ENCODE measurements around the gene PEX26. TPM values are rescaled to one million over a fixed set of nuclear protein-coding genes. Genes with fewer than 3 reads are reported as not detected.

Gene PEX26
- total and polyA plus RNA-seq, 2 of the 13 experiments (the other 11 are each of a cell fraction or from before 2014, with no cell fraction given): 10.6 to 25.1 TPM

DNA sequence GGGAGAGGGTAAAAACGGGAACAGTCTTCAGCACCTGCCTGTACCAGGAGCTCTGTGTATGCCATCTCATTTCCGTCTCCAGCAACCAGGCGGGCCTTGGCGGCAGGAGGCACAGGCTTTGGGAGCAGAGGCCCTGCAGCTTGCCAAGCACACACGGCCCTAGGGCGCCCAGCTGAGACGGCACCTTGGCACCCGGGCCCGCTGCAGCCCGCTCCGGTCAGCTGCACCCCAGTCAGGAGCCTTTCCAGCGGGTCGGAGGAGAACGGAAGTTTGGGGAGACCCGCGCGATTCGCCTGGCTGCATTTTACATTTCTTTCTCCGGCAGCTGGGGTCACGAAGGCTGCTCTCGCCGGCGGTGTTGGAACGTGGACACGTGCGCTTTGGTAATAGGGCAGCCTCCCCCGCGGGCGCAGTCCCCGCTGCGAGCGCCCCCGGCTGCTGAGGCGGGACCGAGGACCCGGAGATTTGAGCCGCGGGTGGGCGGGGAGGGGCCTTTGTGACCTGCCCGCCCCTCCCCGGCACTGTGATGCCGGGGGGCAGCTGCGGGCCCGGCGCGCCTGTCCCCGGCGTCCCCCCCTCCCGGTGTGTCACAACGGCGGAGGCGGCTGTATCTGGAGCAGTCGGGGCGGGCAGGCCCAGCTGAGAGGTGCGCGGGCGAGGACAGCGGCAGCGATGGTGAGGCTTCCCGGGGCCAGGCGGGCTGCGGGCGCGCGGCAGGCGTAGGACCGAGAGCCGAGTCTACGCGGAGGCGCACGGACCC is 32.6 kb downstream of the PEX26 start, which contains the start of gene TUBA8 (continued):
- TF ChIP-seq, protein P1, sequence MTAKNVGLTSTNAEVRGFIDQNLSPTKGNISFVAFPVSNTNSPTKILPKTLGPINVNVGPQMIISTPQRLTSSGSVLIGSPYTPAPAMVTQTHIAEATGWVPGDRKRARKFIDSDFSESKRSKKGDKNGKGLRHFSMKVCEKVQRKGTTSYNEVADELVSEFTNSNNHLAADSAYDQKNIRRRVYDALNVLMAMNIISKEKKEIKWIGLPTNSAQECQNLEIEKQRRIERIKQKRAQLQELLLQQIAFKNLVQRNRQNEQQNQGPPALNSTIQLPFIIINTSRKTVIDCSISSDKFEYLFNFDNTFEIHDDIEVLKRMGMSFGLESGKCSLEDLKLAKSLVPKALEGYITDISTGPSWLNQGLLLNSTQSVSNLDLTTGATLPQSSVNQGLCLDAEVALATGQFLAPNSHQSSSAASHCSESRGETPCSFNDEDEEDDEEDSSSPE (CRISPR knock-in tag; IDR thresholded peaks at IDR 0.05): peak; percentile 54; the same call in 1 of the 2 replicates
- 0 out of 2 replicates have a peak, but pooled peaks have one; percentile 20 for TF ChIP-seq HES4 (CRISPR knock-in tag; IDR thresholded peaks at IDR 0.05; ENCODE audit: borderline replicate concordance)
- no peak for TF ChIP-seq ZKSCAN1 (IDR thresholded peaks at IDR 0.05; ENCODE audit: low read length)
- TF ChIP-seq ZNF788 (CRISPR knock-in tag; IDR thresholded peaks at IDR 0.05; ENCODE audit: borderline replicate concordance): peak; percentile 74; the same call in 1 of the 2 replicates
- TF ChIP-seq ZNF20 (CRISPR knock-in tag; IDR thresholded peaks at IDR 0.05): no peak
- TF ChIP-seq, protein P2, sequence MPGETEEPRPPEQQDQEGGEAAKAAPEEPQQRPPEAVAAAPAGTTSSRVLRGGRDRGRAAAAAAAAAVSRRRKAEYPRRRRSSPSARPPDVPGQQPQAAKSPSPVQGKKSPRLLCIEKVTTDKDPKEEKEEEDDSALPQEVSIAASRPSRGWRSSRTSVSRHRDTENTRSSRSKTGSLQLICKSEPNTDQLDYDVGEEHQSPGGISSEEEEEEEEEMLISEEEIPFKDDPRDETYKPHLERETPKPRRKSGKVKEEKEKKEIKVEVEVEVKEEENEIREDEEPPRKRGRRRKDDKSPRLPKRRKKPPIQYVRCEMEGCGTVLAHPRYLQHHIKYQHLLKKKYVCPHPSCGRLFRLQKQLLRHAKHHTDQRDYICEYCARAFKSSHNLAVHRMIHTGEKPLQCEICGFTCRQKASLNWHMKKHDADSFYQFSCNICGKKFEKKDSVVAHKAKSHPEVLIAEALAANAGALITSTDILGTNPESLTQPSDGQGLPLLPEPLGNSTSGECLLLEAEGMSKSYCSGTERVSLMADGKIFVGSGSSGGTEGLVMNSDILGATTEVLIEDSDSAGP (CRISPR knock-in tag; IDR thresholded peaks at IDR 0.05; ENCODE audit: borderline replicate concordance): no peak; the same call in 1 of the 2 replicates
- TF ChIP-seq ARID2 (CRISPR knock-in tag; IDR thresholded peaks at IDR 0.05; ENCODE audit: borderline replicate concordance): no peak
- TF ChIP-seq ZBTB7B (CRISPR knock-in tag; IDR thresholded peaks at IDR 0.05): 0 out of 2 replicates have a peak, but pooled peaks have one; percentile 27
- TF ChIP-seq, protein P3, sequence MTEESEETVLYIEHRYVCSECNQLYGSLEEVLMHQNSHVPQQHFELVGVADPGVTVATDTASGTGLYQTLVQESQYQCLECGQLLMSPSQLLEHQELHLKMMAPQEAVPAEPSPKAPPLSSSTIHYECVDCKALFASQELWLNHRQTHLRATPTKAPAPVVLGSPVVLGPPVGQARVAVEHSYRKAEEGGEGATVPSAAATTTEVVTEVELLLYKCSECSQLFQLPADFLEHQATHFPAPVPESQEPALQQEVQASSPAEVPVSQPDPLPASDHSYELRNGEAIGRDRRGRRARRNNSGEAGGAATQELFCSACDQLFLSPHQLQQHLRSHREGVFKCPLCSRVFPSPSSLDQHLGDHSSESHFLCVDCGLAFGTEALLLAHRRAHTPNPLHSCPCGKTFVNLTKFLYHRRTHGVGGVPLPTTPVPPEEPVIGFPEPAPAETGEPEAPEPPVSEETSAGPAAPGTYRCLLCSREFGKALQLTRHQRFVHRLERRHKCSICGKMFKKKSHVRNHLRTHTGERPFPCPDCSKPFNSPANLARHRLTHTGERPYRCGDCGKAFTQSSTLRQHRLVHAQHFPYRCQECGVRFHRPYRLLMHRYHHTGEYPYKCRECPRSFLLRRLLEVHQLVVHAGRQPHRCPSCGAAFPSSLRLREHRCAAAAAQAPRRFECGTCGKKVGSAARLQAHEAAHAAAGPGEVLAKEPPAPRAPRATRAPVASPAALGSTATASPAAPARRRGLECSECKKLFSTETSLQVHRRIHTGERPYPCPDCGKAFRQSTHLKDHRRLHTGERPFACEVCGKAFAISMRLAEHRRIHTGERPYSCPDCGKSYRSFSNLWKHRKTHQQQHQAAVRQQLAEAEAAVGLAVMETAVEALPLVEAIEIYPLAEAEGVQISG (CRISPR knock-in tag; IDR thresholded peaks at IDR 0.05): peak; percentile 24; the same call in 1 of the 2 replicates
- peak; percentile 56 for TF ChIP-seq ZFY (CRISPR knock-in tag; IDR thresholded peaks at IDR 0.05)
- TF ChIP-seq PHF8 (CRISPR knock-in tag; IDR thresholded peaks at IDR 0.05): peak; percentile 36; the same call in 1 of the 2 replicates
- 0 out of 2 replicates have a peak, but pooled peaks have one; percentile 46 for TF ChIP-seq KAT7 (CRISPR knock-in tag; IDR thresholded peaks at IDR 0.05; ENCODE audit: borderline replicate concordance)
- TF ChIP-seq ZSCAN31 (CRISPR knock-in tag; IDR thresholded peaks at IDR 0.05; ENCODE audit: low read depth): 0 out of 2 replicates have a peak, but pooled peaks have one; percentile 58
- TF ChIP-seq EHMT2 (IDR thresholded peaks at IDR 0.05; ENCODE audit: borderline replicate concordance, low read depth, low read length): no peak
